T-helper 2 cell treated with Interferon-gamma antibody and Interleukin-4, amounts not matched to agents 5 μg/mL and 100 μg/mL, for 36 hours (primary cell): ENCODE results near the gene MMP17.
"Not testable (repeated sequence)": the region's sequence is repeated elsewhere in the genome, so short reads cannot be mapped to it uniquely, and the experiment has no call there.

Source experiments
- DNase-seq: peaks from one replicate; pipeline ENCODE4 v3.0.0; 2021; ENCODE audit warnings: low spot score
- H3K27ac Mint-ChIP-seq: one replicate; pipeline ENCODE4 v1.8.0; 2021; ENCODE audit warnings: mild to moderate bottlenecking, mixed read lengths
- H3K27me3 Mint-ChIP-seq: one replicate; pipeline ENCODE4 v1.8.0; 2021; ENCODE audit warnings: low read depth, mixed read lengths
- H3K36me3 Mint-ChIP-seq: one replicate; pipeline ENCODE4 v1.8.0; 2021; ENCODE audit warnings: low read depth, mixed read lengths
- H3K4me1 Mint-ChIP-seq: one replicate; pipeline ENCODE4 v1.8.0; 2021; ENCODE audit warnings: low read depth, mixed read lengths
- H3K4me3 Mint-ChIP-seq: one replicate; pipeline ENCODE4 v1.8.0; 2022; ENCODE audit warnings: mild to moderate bottlenecking, moderate library complexity, mixed read lengths
- H3K9me3 Mint-ChIP-seq: one replicate; pipeline ENCODE4 v1.8.0; 2021; ENCODE audit warnings: mixed read lengths

Gene MMP17

GRCh38 chr12:131885543-131886057 lies 57.4 kb downstream of the MMP17 start:
- Mint-ChIP-seq H3K27me3 (peaks cover 6% of the 10 kb centered on the region), H3K9me3 (peaks cover 6% of the 10 kb centered on the region), H3K27ac (no peak overlapping the region), H3K4me3 (no peak overlapping the region), H3K4me1 (no peaks in the 10 kb centered on the region), H3K36me3 (no peaks in the 10 kb centered on the region)
- DNase-seq = no peak

GRCh38 chr12:131891722-131892121 lies 63.5 kb downstream of the MMP17 start:
- H3K4me3 Mint-ChIP-seq, H3K27ac Mint-ChIP-seq, H3K4me1 Mint-ChIP-seq, H3K36me3 Mint-ChIP-seq, H3K9me3 Mint-ChIP-seq, H3K27me3 Mint-ChIP-seq, DNase-seq: not testable (repeated sequence)

DNA sequence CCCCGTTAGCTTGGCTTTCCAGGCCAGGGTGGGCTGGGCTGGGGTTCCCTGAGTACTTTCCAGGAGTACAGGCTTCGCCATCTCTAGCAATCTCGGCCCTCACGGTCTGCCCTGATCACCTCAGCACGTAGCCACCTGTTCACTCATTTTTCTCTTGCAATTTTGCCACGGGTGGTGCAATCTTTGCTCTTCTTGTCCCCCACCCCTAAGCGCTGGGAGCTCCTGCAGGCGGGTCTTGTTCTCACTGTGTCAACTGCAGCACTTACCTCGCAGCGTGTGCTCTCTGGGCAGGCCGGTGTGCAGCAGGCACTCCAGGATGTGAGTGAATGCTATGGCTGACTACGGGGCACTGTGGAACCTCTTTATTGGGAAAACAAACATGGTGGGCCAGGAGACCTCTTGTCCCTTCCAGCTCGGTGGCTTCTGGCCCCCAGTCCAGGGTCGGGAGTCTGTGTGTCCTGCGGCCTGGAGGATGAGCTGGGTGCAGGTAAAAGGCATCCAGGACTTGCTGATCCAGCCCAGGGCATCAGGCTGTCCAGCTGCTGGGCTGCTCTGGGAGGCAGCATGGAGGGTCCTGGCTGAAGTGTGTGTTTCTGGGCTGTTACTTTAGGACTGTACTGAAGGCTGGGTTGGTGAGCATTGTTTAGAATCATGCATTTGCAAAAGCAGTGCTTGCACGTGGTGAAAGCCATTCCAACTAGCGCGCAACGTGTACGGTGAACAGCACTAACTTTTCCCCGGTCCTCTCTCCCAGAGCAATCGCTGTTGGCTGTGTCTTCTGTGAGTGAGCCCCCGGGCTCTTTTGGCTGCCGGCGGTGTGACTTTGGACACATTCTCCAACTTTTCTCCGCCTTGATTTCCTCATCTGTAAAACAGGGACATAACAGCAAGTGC lies 64.8 kb downstream of the MMP17 start:
- Mint-ChIP-seq H3K4me1 (peaks cover 7% of the 10 kb centered on the region), H3K9me3 (no peaks in the 10 kb centered on the region), H3K36me3 (no peaks in the 10 kb centered on the region), H3K4me3 (no peak overlapping the region), H3K27ac (no peak overlapping the region), H3K27me3 (peaks cover 6% of the 10 kb centered on the region)
- DNase-seq = no peak

GRCh38 chr12:131893605-131894312 lies 65.6 kb downstream of the MMP17 start:
- Mint-ChIP-seq H3K27me3 (peaks cover 3% of the 10 kb centered on the region), H3K36me3 (no peaks in the 10 kb centered on the region), H3K9me3 (no peaks in the 10 kb centered on the region), H3K4me1 (peaks cover 7% of the 10 kb centered on the region), H3K4me3 (no peak overlapping the region), H3K27ac (peak overlapping the region; percentile 19)
- no peak for DNase-seq

DNA sequence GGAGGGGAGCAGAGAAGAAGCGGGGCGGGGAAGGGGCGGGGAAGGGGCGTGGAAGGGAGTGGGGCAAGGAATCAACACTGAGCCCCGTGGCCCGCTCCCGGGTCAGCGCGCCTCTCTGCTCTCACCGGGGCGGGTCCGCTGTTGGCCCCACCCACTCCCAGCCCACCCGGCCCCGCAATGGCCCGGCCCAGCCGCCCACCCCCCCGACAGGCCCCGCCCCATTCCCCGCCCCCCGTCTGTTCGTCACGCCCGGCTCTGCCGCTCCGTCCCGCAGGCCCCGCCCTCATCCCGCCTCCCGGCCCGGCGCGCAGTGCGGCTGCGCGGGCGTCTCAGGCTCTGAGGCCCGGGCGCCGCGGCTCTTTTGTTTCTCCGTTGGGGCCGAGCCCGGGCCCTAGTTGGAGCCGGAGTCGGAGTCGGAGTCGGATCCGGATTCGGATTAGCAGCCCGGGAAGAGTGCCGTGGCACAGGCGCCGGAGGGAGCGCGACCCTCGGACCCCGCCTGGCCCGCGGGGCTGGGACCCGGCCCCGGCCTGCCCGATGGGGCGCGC lies 66.2 kb downstream of the MMP17 start, which contains the start of gene ULK1:
Gene ULK1 (plus strand): TSS at position 310 of the 548 bp plus-strand sequence. CDS start 380 bp downstream, outside the sequence.
- peak within 1 kb of the TSS; percentile 85 for H3K4me3 Mint-ChIP-seq
- peaks cover 3% of the 10 kb centered on the region for H3K27me3 Mint-ChIP-seq
- H3K27ac Mint-ChIP-seq = peak within 1 kb of the TSS; percentile 89
- H3K9me3 Mint-ChIP-seq = no peaks in the 10 kb centered on the region
- no peaks in the 10 kb centered on the region for H3K36me3 Mint-ChIP-seq
- H3K4me1 Mint-ChIP-seq = peaks cover 7% of the 10 kb centered on the region
- peak; percentile 93 for DNase-seq

DNA sequence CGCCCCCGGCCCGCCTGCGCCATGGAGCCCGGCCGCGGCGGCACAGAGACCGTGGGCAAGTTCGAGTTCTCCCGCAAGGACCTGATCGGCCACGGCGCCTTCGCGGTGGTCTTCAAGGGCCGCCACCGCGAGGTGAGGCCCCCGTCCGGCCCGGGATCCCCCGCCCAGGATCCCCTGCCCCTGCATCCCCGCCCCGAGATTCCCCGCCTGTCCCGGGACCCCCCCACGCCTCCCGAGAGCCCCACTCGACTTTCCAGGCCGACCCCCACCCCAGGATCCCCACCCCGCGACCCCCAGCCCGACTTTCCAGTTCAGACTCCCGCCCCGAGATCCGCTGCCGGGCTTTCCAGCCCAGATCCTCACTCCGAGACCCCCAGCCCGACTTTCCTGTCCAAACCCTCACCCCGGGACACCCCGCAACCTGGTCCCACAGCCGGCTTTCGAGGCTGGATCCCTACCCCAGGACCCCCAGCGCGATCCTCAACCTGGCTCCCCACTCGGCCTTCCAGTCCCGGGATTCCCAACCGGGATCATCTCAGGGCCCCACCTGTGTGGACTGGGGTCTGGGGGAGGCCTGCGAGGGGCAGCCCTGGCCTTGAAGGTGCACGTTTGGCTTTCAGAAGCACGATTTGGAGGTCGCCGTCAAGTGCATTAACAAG lies 66.9 kb downstream of the MMP17 start:
- Mint-ChIP-seq H3K27ac (peak overlapping the region; percentile 89), H3K4me3 (peak overlapping the region; percentile 85), H3K27me3 (no peaks in the 10 kb centered on the region), H3K36me3 (no peaks in the 10 kb centered on the region), H3K4me1 (peaks cover 7% of the 10 kb centered on the region), H3K9me3 (no peaks in the 10 kb centered on the region)
- peak; percentile 16 for DNase-seq

DNA sequence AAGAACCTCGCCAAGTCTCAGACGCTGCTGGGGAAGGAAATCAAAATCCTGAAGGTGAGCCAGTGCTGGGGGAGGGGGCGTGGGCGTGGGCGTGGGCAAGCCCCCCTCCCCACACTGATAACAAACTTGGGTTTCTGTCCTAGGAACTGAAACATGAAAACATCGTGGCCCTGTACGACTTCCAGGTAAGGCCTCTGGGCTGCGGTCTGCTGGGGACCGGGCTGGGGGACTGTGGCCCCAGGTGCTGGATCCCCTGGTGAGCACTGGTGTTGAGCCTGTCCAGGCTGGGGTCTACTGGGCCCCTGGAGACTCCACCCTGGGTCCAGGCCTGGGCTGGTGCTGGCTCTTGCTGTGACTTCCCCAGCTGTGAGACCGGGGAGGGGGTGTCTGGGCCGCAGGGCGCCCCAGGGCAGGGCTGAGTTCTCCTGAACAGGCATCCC lies 67.5 kb downstream of the MMP17 start:
- H3K9me3 Mint-ChIP-seq = no peaks in the 10 kb centered on the region

GRCh38 chr12:131896080-131896810 lies 68.1 kb downstream of the MMP17 start:
- Mint-ChIP-seq H3K4me3 (peak overlapping the region; percentile 85), H3K27ac (peak overlapping the region; percentile 89), H3K4me1 (peaks cover 7% of the 10 kb centered on the region), H3K27me3 (no peaks in the 10 kb centered on the region), H3K9me3 (no peaks in the 10 kb centered on the region), H3K36me3 (no peaks in the 10 kb centered on the region)
- DNase-seq = peak; percentile 75

More for the DNA sequence above, 67.5 kb downstream of the MMP17 start:
- Mint-ChIP-seq H3K27me3 (no peaks in the 10 kb centered on the region), H3K4me1 (peaks cover 7% of the 10 kb centered on the region), H3K4me3 (peak overlapping the region; percentile 85), H3K36me3 (no peaks in the 10 kb centered on the region), H3K27ac (peak overlapping the region; percentile 89)
- no peak for DNase-seq

DNA sequence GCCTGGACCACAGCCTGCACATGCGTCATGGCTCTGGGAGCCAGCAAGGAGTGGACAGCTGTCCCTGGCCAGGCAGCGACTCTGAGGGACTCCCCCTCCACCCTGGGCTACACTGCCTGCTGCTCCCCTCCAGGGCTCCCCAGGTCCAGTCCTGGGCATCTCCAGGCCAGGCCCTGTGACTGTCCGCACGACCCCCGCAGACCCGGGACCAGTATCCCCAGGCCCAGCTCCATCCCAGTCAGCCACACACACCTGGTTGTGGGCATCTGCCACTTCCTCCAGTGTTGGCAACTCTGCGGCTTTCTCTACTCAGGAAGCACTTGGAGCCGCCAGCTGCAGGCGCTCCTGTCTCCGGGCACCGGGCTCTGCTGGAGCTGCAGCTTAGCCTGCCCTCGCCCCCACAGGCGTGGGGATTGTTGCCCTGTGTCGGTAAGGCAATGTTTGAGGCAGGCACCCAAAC lies 68.6 kb downstream of the MMP17 start:
- H3K27me3 Mint-ChIP-seq = no peaks in the 10 kb centered on the region
- H3K9me3 Mint-ChIP-seq = no peaks in the 10 kb centered on the region
- H3K27ac Mint-ChIP-seq = peak overlapping the region; percentile 60
- H3K4me1 Mint-ChIP-seq = peaks cover 7% of the 10 kb centered on the region
- no peaks in the 10 kb centered on the region for H3K36me3 Mint-ChIP-seq
- no peak for DNase-seq
- peak overlapping the region; percentile 65 for H3K4me3 Mint-ChIP-seq

- Mint-ChIP-seq H3K4me3 (peak overlapping the region; percentile 43), H3K4me1 (peaks cover 7% of the 10 kb centered on the region), H3K27ac (peak overlapping the region; percentile 55), H3K27me3 (no peaks in the 10 kb centered on the region), H3K9me3 (no peaks in the 10 kb centered on the region), H3K36me3 (no peaks in the 10 kb centered on the region)
- no peak for DNase-seq
Observed at GRCh38 chr12:131897276-131897675, 69.1 kb downstream of the MMP17 start.

DNA sequence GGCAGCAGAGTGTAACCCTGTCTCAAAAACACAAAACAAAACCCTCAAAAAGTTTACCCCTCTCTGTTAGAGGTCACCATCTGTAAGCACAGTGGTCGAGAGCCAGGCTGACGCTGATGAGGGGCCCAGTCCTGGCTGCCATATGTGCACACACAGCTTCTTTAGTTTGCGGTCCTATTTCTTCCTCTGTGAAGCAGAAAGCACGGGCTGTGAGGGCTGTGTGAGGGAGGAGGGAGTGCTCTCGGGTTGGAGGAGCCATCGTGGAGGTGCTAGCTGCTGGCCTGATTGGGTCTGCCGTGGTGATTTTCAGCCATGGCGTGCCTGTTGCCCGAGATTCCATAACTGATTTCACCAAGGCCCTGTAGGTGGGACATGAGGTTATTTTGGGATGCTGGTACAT lies 69.7 kb downstream of the MMP17 start:
- DNase-seq = no peak
- H3K4me3 Mint-ChIP-seq = no peak overlapping the region
- H3K27ac Mint-ChIP-seq = no peak overlapping the region
- H3K9me3 Mint-ChIP-seq = no peaks in the 10 kb centered on the region
- H3K4me1 Mint-ChIP-seq = peaks cover 7% of the 10 kb centered on the region
- no peaks in the 10 kb centered on the region for H3K27me3 Mint-ChIP-seq
- no peaks in the 10 kb centered on the region for H3K36me3 Mint-ChIP-seq

DNA sequence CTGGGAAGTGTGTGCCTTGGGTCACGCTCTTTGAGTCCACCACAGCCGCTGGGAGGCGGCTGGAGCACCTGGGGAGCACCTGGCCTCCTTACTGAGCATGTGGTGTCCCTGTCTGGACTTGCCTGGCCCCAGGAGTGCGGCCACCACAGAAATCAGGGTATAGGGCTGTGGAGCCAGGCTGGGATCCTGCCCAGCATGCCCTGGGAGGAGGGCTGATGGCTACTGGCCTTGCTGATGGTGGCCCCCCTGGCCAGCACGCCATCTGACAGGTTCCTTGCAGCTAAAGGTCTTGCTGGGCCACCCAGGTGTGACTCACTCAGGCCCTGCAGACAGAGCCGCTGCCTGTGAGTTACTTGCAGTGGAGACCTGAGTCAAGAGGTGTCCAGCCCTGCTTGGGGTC lies 72.2 kb downstream of the MMP17 start:
- no peaks in the 10 kb centered on the region for H3K9me3 Mint-ChIP-seq
- H3K27ac Mint-ChIP-seq = no peak overlapping the region

More for the DNA sequence above, 72.2 kb downstream of the MMP17 start:
- no peaks in the 10 kb centered on the region for H3K27me3 Mint-ChIP-seq
- H3K4me3 Mint-ChIP-seq = no peak overlapping the region
- peaks cover 4% of the 10 kb centered on the region for H3K4me1 Mint-ChIP-seq
- no peaks in the 10 kb centered on the region for H3K36me3 Mint-ChIP-seq
- DNase-seq = no peak
